Duodenal mucosa (tissue), 2 donors: ENCODE results near the gene HMCN2.

Source experiments
- H3K27ac ChIP-seq: one replicate; pipeline ENCODE4 v1.7.0; 2013; ENCODE audit warnings: low read depth, low read length
- H3K27me3 ChIP-seq, 2 donors: one replicate each; pipeline ENCODE4 v1.7.0; 2013; ENCODE audit warnings: low read length in 2 of 2, control low read depth in 1 of 2; ENCODE audit not compliant: insufficient read depth in 2 of 2, control insufficient read depth in 1 of 2
- H3K36me3 ChIP-seq, 2 donors: one replicate each; pipeline ENCODE4 v1.7.0; 2013; ENCODE audit warnings: low read length in 2 of 2, control low read depth in 1 of 2; ENCODE audit not compliant: insufficient read depth in 2 of 2, control insufficient read depth in 1 of 2
- H3K4me1 ChIP-seq, 2 donors: one replicate each; pipeline ENCODE4 v1.7.0; 2013; ENCODE audit warnings: low read length in 2 of 2, control low read depth in 1 of 2; ENCODE audit not compliant: insufficient read depth in 2 of 2, control insufficient read depth in 1 of 2
- H3K4me3 ChIP-seq, 2 donors: one replicate each; pipeline ENCODE4 v1.7.0; 2013; ENCODE audit warnings: low read length in 2 of 2, low read depth in 1 of 2
- H3K9ac ChIP-seq, 2 donors: one replicate each; pipeline ENCODE4 v1.7.0; 2013; ENCODE audit warnings: low read length in 2 of 2, low read depth in 1 of 2
- H3K9me3 ChIP-seq, 2 donors: one replicate each; pipeline ENCODE4 v1.7.0; 2013; ENCODE audit warnings: low read length in 2 of 2, control low read depth in 1 of 2; ENCODE audit not compliant: control insufficient read depth in 1 of 2

HMCN2 gene

DNA sequence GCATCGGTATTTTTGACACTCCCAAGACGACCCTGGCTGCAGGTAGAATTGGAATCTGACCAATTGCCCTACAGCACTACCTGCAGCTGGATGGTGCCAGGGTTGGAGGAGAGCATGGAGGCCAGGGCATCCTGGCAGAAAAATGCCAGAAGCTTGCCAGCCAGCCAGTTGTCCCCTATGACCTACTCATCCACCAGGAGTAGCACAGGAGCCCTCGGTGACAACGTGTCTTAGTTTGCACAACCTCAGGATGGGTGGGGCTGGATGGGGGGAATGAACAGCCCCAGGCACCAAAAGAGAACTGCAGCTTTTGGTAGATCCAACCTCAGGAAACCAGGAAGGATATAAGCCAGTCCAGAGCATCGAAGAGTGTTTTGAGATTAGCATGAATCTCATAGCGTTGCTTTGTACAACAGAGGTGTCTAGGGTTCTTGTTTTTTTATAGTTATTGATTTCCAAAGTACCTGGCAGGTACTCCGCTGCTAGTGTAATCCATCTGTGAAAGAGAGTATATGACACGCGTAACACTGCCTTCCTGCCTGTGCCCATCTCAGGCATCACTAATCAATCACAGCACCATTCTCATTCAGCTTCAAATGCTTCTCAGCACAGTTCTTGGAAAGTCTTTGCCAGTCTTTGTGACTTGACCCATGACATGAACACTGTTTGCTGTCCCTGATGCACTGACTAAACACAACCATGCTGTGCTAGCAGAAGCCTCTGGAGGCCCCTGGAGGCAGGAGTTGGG lies 142.5 kb downstream of the HMCN2 start:
- H3K27me3 ChIP-seq, result no peaks in the 10 kb centered on the region
- H3K4me3 ChIP-seq, result no peak overlapping the region
- no peak overlapping the region for H3K27ac ChIP-seq
- no peaks in the 10 kb centered on the region for H3K9me3 ChIP-seq
- peaks cover 0 to 4% of the 10 kb centered on the region in 2 donors for H3K4me1 ChIP-seq
- no peaks in the 10 kb centered on the region for H3K36me3 ChIP-seq
- H3K9ac ChIP-seq, result no peak overlapping the region

DNA sequence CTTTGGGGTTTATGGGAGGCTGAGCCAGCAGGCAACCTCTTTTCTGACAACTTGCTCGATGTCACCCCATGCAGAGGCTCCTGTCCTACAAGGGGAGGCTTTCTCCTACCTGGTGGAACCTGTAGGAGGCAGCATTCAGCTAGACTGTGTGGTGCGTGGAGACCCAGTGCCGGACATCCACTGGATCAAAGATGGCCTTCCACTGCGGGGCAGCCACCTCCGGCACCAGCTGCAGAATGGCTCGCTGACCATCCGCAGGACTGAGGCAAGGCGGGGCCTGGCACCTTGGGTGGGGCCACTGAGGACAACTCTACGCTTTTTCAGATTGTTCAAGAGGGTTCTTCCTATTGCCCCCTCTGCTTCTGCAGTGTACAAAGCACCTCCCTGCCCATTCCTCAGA lies 143.1 kb downstream of the HMCN2 start:
- no peaks in the 10 kb centered on the region for H3K36me3 ChIP-seq
- no peak overlapping the region for H3K27ac ChIP-seq

DNA sequence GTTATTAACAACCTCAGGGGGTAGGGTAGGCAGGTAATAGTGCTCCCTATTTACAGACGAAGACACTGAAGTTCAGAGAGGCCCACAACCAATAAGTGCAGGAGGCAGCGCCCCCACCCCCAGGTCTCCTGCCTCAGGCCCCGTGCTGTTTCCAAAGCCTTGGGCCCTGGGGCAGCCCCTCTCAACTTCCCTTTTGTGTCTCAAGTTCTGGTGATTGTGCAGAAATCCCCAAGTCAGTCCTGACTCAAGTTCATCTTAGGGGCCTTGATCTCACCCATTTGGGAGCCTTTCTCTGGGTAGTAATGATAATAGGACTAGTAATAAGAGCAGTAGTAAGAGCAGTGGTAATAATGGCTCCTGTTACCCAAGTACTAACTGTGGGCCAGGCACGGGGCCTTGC lies 143.7 kb downstream of the HMCN2 start:
- Histone ChIP-seq H3K36me3 (no peaks in the 10 kb centered on the region), H3K9ac (no peak overlapping the region)

More for the DNA sequence above, 143.1 kb downstream of the HMCN2 start:
- Histone ChIP-seq H3K27me3 (no peaks in the 10 kb centered on the region), H3K4me1 (peaks cover 0 to 4% of the 10 kb centered on the region in 2 donors), H3K4me3 (no peak overlapping the region), H3K9me3 (no peaks in the 10 kb centered on the region), H3K9ac (no peak overlapping the region)

DNA sequence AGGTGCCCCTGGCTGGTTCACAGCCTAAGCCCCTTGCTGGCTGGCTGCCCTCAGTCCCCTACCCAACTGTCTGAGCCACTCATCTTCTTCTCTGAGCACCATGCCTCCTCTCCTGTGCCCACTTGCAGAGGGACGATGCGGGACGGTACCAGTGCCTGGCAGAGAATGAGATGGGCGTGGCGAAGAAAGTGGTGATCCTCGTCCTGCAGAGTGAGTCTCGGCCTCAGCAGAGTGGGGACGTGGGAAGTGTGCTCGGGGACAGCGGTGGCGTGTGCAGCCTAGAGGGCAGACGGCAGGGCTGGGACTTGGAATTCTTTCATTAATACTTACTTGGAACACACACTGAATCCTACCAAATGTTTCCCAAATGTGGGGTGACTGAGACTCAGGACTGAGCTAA lies 144.9 kb downstream of the HMCN2 start:
- Histone ChIP-seq H3K36me3 (no peaks in the 10 kb centered on the region), H3K9ac (no peak overlapping the region), H3K4me1 (peaks cover 0 to 4% of the 10 kb centered on the region in 2 donors), H3K9me3 (no peaks in the 10 kb centered on the region), H3K27me3 (no peaks in the 10 kb centered on the region), H3K27ac (no peak overlapping the region), H3K4me3 (no peak overlapping the region)

More for the DNA sequence above, 143.7 kb downstream of the HMCN2 start:
- no peak overlapping the region for H3K27ac ChIP-seq
- H3K4me3 ChIP-seq, result no peak overlapping the region
- no peaks in the 10 kb centered on the region for H3K27me3 ChIP-seq
- peaks cover 0 to 4% of the 10 kb centered on the region in 2 donors for H3K4me1 ChIP-seq
- H3K9me3 ChIP-seq, result no peaks in the 10 kb centered on the region

- no peaks in the 10 kb centered on the region for H3K9me3 ChIP-seq
- no peaks in the 10 kb centered on the region for H3K27me3 ChIP-seq
- no peaks in the 10 kb centered on the region for H3K36me3 ChIP-seq
- no peak overlapping the region for H3K4me3 ChIP-seq
- peaks cover 0 to 4% of the 10 kb centered on the region in 2 donors for H3K4me1 ChIP-seq
- H3K9ac ChIP-seq, result no peak overlapping the region
- H3K27ac ChIP-seq, result no peak overlapping the region
Measured at GRCh38 chr9:130411566-130411915, 146.0 kb downstream of the HMCN2 start.

DNA sequence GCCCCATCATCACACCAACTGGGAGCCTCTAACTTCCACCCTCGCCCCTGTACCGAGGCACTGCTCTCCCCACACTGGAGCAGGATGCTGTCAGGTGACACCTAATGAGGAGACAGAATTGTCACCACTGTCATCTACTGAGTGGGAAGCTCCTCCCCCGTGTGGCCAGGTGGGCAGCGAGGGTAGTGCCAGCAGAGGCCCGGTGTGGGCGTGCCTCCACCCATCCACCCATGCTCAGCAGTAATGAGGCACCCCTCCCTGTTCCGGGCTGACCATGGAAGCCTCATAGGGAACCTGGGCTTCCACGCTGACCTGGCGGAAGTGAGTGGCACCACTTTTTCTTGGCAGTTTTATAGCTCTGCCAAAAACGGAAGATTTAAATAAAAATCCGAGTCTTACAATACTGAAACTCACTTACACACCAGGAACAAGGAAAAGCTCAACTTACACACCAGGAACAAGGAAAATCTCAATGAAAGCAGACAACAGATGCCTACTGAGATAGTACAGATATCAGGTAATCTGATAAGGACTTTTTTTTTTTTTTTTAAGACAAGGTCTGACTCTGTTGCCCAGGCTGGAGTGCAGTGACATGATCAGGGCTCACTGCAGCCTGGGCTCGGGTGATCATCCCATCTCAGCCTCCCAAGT lies 148.6 kb downstream of the HMCN2 start:
- Histone ChIP-seq H3K27me3 (no peaks in the 10 kb centered on the region), H3K9ac (no peak overlapping the region), H3K27ac (no peak overlapping the region), H3K4me1 (peaks cover 0 to 4% of the 10 kb centered on the region in 2 donors), H3K4me3 (no peak overlapping the region), H3K36me3 (no peaks in the 10 kb centered on the region), H3K9me3 (no peaks in the 10 kb centered on the region)

- Histone ChIP-seq H3K36me3 (no peaks in the 10 kb centered on the region), H3K27me3 (no peaks in the 10 kb centered on the region), H3K4me3 (no peak overlapping the region), H3K9ac (no peak overlapping the region), H3K9me3 (no peaks in the 10 kb centered on the region), H3K27ac (no peak overlapping the region), H3K4me1 (peaks cover 0 to 4% of the 10 kb centered on the region in 2 donors)
Measured at GRCh38 chr9:130414910-130415746, 149.6 kb downstream of the HMCN2 start.

- Histone ChIP-seq H3K27ac (no peak overlapping the region), H3K27me3 (no peaks in the 10 kb centered on the region), H3K9me3 (no peaks in the 10 kb centered on the region), H3K36me3 (no peaks in the 10 kb centered on the region), H3K4me3 (no peak overlapping the region), H3K9ac (no peak overlapping the region), H3K4me1 (no peaks in the 10 kb centered on the region)
Measured at GRCh38 chr9:130417602-130418001, 152.0 kb downstream of the HMCN2 start.

GRCh38 chr9:130418776-130419175 lies 153.2 kb downstream of the HMCN2 start:
- no peaks in the 10 kb centered on the region for H3K9me3 ChIP-seq
- no peaks in the 10 kb centered on the region for H3K4me1 ChIP-seq
- H3K4me3 ChIP-seq, result no peak overlapping the region
- H3K27me3 ChIP-seq, result no peaks in the 10 kb centered on the region
- no peaks in the 10 kb centered on the region for H3K36me3 ChIP-seq
- no peak overlapping the region for H3K9ac ChIP-seq
- H3K27ac ChIP-seq, result no peak overlapping the region

GRCh38 chr9:130419521-130420035 lies 154.0 kb downstream of the HMCN2 start:
- H3K27ac ChIP-seq, result no peak overlapping the region
- no peak overlapping the region for H3K4me3 ChIP-seq
- no peaks in the 10 kb centered on the region for H3K36me3 ChIP-seq
- H3K9me3 ChIP-seq, result no peaks in the 10 kb centered on the region
- no peaks in the 10 kb centered on the region for H3K27me3 ChIP-seq
- H3K9ac ChIP-seq, result no peak overlapping the region
- no peaks in the 10 kb centered on the region for H3K4me1 ChIP-seq
